Glutamatergic neuron (in vitro differentiated cells): ENCODE data around the gene ZNF837. TPM values are rescaled to one million over a fixed set of nuclear protein-coding genes. Genes with fewer than 3 reads are reported as not detected.

ENCODE experiments used
- DNase-seq: peaks from one replicate; pipeline ENCODE4 v3.0.0; 2022
- H3K27ac Mint-ChIP-seq: one replicate; pipeline ENCODE4 v1.8.0; 2020; ENCODE audit warnings: mild to moderate bottlenecking, mixed read lengths, inconsistent platforms; ENCODE audit not compliant: unreplicated experiment
- H3K27me3 Mint-ChIP-seq: one replicate; pipeline ENCODE4 v1.8.0; 2020; ENCODE audit warnings: mild to moderate bottlenecking, moderate library complexity, mixed read lengths, inconsistent platforms; ENCODE audit not compliant: unreplicated experiment
- H3K36me3 Mint-ChIP-seq: one replicate; pipeline ENCODE4 v1.8.0; 2020; ENCODE audit warnings: mild to moderate bottlenecking, mixed read lengths, inconsistent platforms; ENCODE audit not compliant: unreplicated experiment
- H3K4me1 Mint-ChIP-seq: one replicate; pipeline ENCODE4 v1.8.0; 2020; ENCODE audit warnings: mild to moderate bottlenecking, low read depth, mixed read lengths, inconsistent platforms; ENCODE audit not compliant: unreplicated experiment
- H3K4me3 Mint-ChIP-seq: one replicate; pipeline ENCODE4 v1.8.0; 2020; ENCODE audit warnings: mild to moderate bottlenecking, mixed read lengths, inconsistent platforms; ENCODE audit not compliant: unreplicated experiment
- H3K9me3 Mint-ChIP-seq: one replicate; pipeline ENCODE4 v1.8.0; 2020; ENCODE audit warnings: mild to moderate bottlenecking, moderate library complexity, mixed read lengths, inconsistent platforms; ENCODE audit not compliant: unreplicated experiment
- CTCF ChIP-seq: fragments of 200-600 bp; sonication (generic); IDR thresholded peaks from one replicate; pipeline ENCODE4 v1.5.0; 2021; ENCODE audit not compliant: partially characterized antibody, unreplicated experiment
- total RNA-seq: library from RNA; stranded (reverse); fragmentation: NEBNext Ultra II Directional; extraction: Animal tissue kit (Norgen Biotek cat#: 25700); gene quantifications from one replicate; pipeline ENCODE4 v1.2.1, GENCODE V29; 2021; ENCODE audit not compliant: unreplicated experiment

The ZNF837 gene
- total RNA-seq, 1 donor from 2014 or later, result 2.0 TPM

DNA sequence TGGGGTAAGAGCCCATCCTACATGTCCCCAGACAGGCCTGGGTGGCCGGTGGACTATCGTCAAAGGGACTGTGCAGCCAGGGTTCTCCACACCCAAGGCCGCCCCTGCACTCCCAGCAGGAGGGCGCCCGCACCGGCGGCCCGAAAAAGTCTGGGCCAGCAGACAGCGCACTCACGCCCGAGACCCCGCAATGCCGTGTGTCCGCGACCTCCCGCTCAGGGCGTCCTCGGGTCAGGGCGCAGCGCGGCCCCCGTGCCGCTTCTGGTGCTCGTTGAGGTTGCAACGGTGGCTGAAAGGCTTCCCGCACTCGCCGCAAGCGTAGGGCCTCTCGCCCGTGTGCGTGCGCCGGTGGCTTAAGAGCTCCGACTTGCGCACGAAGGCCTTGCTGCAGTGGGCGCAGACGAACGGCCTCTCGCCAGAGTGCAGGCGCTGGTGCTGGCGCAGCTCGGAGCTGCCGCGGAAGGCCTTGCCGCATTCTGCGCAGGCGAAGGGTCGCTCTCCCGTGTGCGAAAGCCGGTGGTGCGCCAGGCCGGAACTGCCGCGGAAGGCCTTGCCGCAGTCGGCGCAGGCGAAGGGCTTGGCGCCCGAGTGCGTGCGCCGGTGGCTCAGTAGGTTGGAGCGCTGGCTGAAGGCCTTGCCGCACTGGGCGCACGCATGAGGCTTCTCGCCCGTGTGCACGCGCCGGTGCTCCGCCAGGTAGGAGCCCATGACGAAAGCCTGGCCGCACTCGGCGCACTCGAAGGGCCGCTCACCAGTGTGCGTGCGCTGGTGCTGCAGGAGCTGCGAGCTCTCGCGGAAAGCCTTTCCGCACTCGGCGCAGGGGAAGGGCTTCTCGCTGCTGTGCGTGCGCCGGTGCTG lies 24.7 kb downstream of the ZNF837 start:
- no peak for TF ChIP-seq CTCF
- H3K27ac Mint-ChIP-seq, result no peak overlapping the region
- H3K4me1 Mint-ChIP-seq, result no peaks in the 10 kb centered on the region
- peak overlapping the region; percentile 34 for H3K4me3 Mint-ChIP-seq
- DNase-seq, result peak; percentile 44
- H3K9me3 Mint-ChIP-seq, result peaks cover 16% of the 10 kb centered on the region
- peaks cover 6% of the 10 kb centered on the region for H3K27me3 Mint-ChIP-seq
- no peaks in the 10 kb centered on the region for H3K36me3 Mint-ChIP-seq

- no peaks in the 10 kb centered on the region for H3K4me1 Mint-ChIP-seq
- DNase-seq, result no peak
- no peaks in the 10 kb centered on the region for H3K36me3 Mint-ChIP-seq
- H3K4me3 Mint-ChIP-seq, result no peak overlapping the region
- no peak overlapping the region for H3K27ac Mint-ChIP-seq
- H3K9me3 Mint-ChIP-seq, result peaks cover 16% of the 10 kb centered on the region
- TF ChIP-seq CTCF, result no peak
- peaks cover 6% of the 10 kb centered on the region for H3K27me3 Mint-ChIP-seq
These were observed 25.5 kb downstream of the ZNF837 start for GRCh38 chr19:58355215-58355796.

DNA sequence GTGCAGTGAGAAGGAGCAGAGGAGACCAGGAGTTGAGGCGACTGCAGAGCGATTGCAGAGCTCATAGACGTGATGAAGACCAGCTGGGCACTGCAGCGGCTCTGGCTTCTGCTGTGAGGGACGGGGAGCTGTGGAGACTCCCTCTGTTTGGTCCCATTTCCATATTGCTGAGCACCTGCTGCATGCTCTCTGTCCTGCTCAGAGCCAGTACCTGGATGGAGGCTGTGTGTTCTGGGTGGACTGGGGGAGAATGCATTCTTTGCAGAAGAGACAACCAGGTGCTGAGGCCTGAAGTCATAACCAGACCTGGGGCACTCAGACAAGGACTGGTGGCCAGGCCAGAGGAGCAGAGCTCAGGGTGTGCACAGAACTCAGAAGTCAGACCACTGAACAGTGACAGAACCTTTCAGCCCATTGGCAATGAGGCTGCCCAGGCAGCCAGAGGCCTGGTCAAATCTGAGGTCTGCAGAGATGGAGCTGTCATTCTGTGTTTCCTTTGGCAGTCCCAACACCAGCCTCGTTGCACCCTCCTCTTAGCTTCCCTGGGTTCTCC lies 26.3 kb downstream of the ZNF837 start:
- peaks cover 16% of the 10 kb centered on the region for H3K9me3 Mint-ChIP-seq
- H3K27ac Mint-ChIP-seq, result no peak overlapping the region
- H3K27me3 Mint-ChIP-seq, result peaks cover 6% of the 10 kb centered on the region
- TF ChIP-seq CTCF, result no peak
- no peaks in the 10 kb centered on the region for H3K4me1 Mint-ChIP-seq
- H3K4me3 Mint-ChIP-seq, result no peak overlapping the region
- H3K36me3 Mint-ChIP-seq, result peaks cover 3% of the 10 kb centered on the region
- no peak for DNase-seq

DNA sequence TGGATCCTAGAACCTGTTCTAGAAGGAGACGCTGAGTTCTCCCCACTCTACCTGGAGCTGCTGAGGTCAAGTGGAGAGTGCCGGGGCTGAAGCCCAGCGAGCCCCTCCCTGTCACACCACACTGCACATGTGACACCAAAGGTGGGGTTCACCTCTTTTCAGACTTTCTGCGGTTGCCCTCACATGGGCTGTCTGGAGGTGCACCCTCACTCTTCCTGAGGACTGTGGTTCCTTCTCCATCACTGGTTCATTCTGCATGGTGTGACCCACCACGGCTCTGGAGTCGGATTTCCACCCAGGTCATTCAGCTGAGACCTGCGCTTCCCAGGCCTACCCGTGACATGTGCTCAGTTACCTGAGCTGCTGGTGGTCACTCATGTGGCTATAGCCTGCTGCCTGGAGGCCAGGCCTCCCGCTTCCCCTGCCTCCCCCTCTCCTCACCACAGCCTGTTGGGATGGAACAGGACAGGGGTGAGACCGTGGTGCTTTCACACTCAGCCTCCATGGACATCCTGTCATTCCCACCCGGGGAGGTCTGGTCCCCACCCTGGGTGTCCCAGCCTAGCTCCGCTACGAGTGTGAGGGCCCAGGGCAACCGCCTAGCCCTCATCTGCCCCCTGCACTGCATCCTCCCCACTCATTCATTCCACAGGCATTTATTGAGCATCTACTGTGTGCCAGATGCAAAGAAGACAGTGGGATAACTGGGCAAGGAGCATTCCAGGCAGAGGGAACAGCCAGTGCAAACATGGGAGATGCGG lies 26.9 kb downstream of the ZNF837 start:
- Mint-ChIP-seq H3K27me3 (peaks cover 4% of the 10 kb centered on the region), H3K36me3 (peaks cover 5% of the 10 kb centered on the region), H3K27ac (no peak overlapping the region), H3K9me3 (peaks cover 14% of the 10 kb centered on the region), H3K4me1 (no peaks in the 10 kb centered on the region), H3K4me3 (no peak overlapping the region)
- TF ChIP-seq CTCF, result no peak
- DNase-seq, result no peak
